ENCODE results near the gene EP400.

The EP400 gene

DNA sequence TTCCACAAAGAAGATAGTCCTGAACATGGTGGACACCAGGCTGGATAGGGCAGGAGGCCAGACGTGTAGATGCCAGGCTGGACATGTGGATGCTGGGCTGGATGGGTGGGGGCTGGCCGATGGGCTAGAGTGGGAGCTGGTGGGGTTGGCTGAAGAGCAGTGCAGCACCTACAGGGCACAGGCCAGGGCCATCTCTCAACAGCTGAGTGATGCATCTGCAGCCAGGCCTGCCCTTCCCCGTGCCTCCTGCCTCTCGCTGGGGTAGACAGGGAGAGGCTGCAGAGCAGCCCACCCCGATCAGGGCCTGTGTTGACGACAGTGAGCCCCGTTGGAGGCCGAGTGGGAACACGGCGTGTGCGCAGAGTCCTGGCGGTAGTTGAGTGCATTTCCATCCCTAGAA lies 39.3 kb downstream of the EP400 start:
- no peaks in the 10 kb centered on the region for H3K9me2 ChIP-seq (replicated peaks; ENCODE audit: insufficient read depth, low read length)
- H3K27ac ChIP-seq (ENCODE audit: low read depth, low read length) = no peak overlapping the region
- no peak for TF ChIP-seq EZH2phosphoT487 (conservative IDR thresholded peaks at IDR 0.05; ENCODE audit: low read length)
- no peaks in the 10 kb centered on the region for H3K27me3 ChIP-seq (ENCODE audit: low read length)
- H3K4me2 ChIP-seq (ENCODE audit: low read depth, low read length, poor library complexity, severe bottlenecking) = no peak overlapping the region
- H2AFZ ChIP-seq (ENCODE audit: low read depth, low read length, severe bottlenecking) = no peak overlapping the region
- no peaks in the 10 kb centered on the region for H3K79me2 ChIP-seq (ENCODE audit: insufficient read depth, low read length)
- no peak overlapping the region for H3K9ac ChIP-seq (ENCODE audit: low read length)
- H3K4me3 ChIP-seq (ENCODE audit: insufficient read depth, low read length, poor library complexity, severe bottlenecking) = no peak overlapping the region
- H3K36me3 ChIP-seq (ENCODE audit: low read length) = no peaks in the 10 kb centered on the region
- H4K20me1 ChIP-seq (ENCODE audit: low read depth, low read length) = no peaks in the 10 kb centered on the region
- H3F3A ChIP-seq (ENCODE audit: insufficient read depth) = no peaks in the 10 kb centered on the region
- no peaks in the 10 kb centered on the region for H3K9me3 ChIP-seq (ENCODE audit: insufficient read depth, low read length)

DNA sequence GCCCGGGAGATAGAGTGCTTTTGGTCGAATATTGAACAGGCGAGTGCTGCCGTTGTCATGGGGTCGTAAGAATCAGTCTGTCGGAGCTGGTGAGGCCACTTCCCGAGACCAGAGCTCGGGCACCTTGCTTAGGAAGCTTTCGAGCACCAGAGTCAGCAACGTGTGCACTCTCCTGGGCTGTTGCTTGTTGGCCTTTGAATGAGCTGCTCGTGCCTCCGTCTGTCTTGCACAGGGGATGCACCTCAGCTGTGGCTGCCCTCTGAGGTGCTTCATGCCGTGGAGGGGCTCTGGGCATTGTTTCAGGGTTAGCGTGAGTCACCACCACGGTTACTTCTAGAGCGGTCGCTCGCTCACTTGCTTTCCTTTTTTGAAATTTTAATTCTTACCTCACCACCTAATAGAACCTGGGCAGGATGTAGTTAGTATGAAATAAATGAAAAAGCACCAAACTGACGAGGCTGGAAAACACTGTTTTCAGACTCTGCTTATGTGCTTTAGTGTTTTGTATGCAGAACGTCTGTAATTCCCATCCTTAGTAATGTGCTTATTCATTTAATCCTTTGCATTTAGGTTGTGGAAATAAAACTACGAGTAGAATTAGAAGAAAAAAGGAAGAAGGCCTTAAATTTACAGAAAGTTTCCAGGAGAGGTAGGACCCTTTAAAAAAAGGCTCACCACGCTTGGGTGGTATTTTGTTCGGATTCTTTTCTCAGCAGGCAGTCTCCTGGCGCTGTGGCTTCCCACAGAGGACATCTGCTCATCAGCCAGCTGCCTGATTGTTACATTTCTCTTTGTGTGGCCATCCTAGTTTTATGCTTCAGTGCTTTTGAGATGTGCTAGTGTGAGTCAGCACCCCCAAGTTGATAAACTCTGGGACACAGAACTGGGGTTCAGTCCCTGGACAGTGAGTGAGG lies 40.6 kb downstream of the EP400 start:
- no peaks in the 10 kb centered on the region for H3K79me2 ChIP-seq (ENCODE audit: insufficient read depth, low read length)
- no peaks in the 10 kb centered on the region for H3F3A ChIP-seq (ENCODE audit: insufficient read depth)
- no peak overlapping the region for H3K4me2 ChIP-seq (ENCODE audit: low read depth, low read length, poor library complexity, severe bottlenecking)
- H3K9me2 ChIP-seq (replicated peaks; ENCODE audit: insufficient read depth, low read length) = no peaks in the 10 kb centered on the region
- H3K4me3 ChIP-seq (ENCODE audit: insufficient read depth, low read length, poor library complexity, severe bottlenecking) = no peak overlapping the region
- no peaks in the 10 kb centered on the region for H4K20me1 ChIP-seq (ENCODE audit: low read depth, low read length)
- H2AFZ ChIP-seq (ENCODE audit: low read depth, low read length, severe bottlenecking) = no peak overlapping the region
- no peak overlapping the region for H3K9ac ChIP-seq (ENCODE audit: low read length)
- no peaks in the 10 kb centered on the region for H3K27me3 ChIP-seq (ENCODE audit: low read length)
- H3K9me3 ChIP-seq (ENCODE audit: insufficient read depth, low read length) = no peaks in the 10 kb centered on the region
- TF ChIP-seq EZH2phosphoT487 (conservative IDR thresholded peaks at IDR 0.05; ENCODE audit: low read length) = no peak
- TF ChIP-seq, protein P1, sequence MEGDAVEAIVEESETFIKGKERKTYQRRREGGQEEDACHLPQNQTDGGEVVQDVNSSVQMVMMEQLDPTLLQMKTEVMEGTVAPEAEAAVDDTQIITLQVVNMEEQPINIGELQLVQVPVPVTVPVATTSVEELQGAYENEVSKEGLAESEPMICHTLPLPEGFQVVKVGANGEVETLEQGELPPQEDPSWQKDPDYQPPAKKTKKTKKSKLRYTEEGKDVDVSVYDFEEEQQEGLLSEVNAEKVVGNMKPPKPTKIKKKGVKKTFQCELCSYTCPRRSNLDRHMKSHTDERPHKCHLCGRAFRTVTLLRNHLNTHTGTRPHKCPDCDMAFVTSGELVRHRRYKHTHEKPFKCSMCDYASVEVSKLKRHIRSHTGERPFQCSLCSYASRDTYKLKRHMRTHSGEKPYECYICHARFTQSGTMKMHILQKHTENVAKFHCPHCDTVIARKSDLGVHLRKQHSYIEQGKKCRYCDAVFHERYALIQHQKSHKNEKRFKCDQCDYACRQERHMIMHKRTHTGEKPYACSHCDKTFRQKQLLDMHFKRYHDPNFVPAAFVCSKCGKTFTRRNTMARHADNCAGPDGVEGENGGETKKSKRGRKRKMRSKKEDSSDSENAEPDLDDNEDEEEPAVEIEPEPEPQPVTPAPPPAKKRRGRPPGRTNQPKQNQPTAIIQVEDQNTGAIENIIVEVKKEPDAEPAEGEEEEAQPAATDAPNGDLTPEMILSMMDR (IDR thresholded peaks at IDR 0.05; ENCODE audit: insufficient read depth, low read length, poor library complexity, severe bottlenecking) = no peak
- no peak overlapping the region for H3K27ac ChIP-seq (ENCODE audit: low read depth, low read length)
- peaks cover 4% of the 10 kb centered on the region; the same call in 1 of the 2 replicates for H3K36me3 ChIP-seq (ENCODE audit: low read length)

DNA sequence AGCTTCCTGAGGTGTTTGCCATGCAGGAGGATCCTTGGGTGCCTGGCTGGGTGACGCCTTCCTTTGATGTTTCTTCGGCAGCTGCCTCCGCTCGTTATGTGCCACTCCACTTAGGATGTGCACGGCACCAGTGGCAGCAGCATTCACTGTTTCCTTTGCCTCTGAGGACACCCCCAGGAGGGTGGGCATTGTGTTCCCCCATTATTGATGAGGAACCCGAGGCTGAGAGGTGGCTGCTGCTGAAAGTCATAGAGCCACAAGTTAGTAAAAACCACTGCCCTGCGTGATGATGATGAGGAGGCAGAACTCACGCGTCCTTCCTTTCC lies 41.2 kb downstream of the EP400 start:
- H3F3A ChIP-seq (ENCODE audit: insufficient read depth) = no peaks in the 10 kb centered on the region
- peaks cover 4% of the 10 kb centered on the region; the same call in 1 of the 2 replicates for H3K36me3 ChIP-seq (ENCODE audit: low read length)
- no peaks in the 10 kb centered on the region for H4K20me1 ChIP-seq (ENCODE audit: low read depth, low read length)
- no peak overlapping the region for H3K4me3 ChIP-seq (ENCODE audit: insufficient read depth, low read length, poor library complexity, severe bottlenecking)
- H3K27ac ChIP-seq (ENCODE audit: low read depth, low read length) = no peak overlapping the region
- H3K9ac ChIP-seq (ENCODE audit: low read length) = no peak overlapping the region
- no peak overlapping the region for H2AFZ ChIP-seq (ENCODE audit: low read depth, low read length, severe bottlenecking)
- H3K9me2 ChIP-seq (replicated peaks; ENCODE audit: insufficient read depth, low read length) = no peaks in the 10 kb centered on the region
- no peak overlapping the region for H3K4me2 ChIP-seq (ENCODE audit: low read depth, low read length, poor library complexity, severe bottlenecking)
- no peaks in the 10 kb centered on the region for H3K79me2 ChIP-seq (ENCODE audit: insufficient read depth, low read length)
- TF ChIP-seq, protein P1 (IDR thresholded peaks at IDR 0.05; ENCODE audit: insufficient read depth, low read length, poor library complexity, severe bottlenecking) = no peak
- no peak for TF ChIP-seq EZH2phosphoT487 (conservative IDR thresholded peaks at IDR 0.05; ENCODE audit: low read length)
- H3K9me3 ChIP-seq (ENCODE audit: insufficient read depth, low read length) = no peaks in the 10 kb centered on the region
- no peaks in the 10 kb centered on the region for H3K27me3 ChIP-seq (ENCODE audit: low read length)

DNA sequence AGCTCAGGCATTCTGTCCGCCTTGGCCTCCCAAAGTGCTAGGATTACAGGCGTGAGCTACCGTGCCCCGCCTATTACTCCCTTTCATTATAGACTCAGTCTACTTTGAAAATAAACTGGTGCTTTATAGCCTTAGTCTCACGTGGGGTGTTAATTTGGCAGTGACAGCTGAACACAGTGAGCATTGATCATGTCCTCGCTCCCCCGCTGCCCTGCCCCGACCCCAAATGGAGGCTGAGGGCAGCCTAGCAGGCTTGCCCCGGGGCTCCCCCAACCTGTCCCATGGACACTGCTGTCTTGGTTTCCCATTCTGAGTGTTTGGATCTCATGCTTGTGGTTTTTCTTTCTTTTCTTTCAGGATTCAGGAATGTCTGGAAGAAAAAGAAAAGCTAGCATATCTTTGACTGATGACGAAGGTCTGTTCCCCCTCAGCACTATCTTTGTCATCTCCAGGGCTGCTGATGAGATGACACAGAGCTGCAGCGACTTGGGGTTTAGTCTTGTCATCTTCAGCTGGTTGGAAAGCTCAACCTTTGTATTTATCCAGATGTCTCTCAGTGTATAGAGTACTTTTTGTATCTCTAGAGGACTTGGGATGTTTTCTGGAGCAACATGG lies 42.2 kb downstream of the EP400 start:
- H3K9me2 ChIP-seq (replicated peaks; ENCODE audit: insufficient read depth, low read length) = no peaks in the 10 kb centered on the region
- H3K9me3 ChIP-seq (ENCODE audit: insufficient read depth, low read length) = no peaks in the 10 kb centered on the region
- no peak for TF ChIP-seq EZH2phosphoT487 (conservative IDR thresholded peaks at IDR 0.05; ENCODE audit: low read length)
- TF ChIP-seq, protein P1 (IDR thresholded peaks at IDR 0.05; ENCODE audit: insufficient read depth, low read length, poor library complexity, severe bottlenecking) = no peak
- H3K79me2 ChIP-seq (ENCODE audit: insufficient read depth, low read length) = no peaks in the 10 kb centered on the region
- H3K27me3 ChIP-seq (ENCODE audit: low read length) = no peaks in the 10 kb centered on the region
- no peak overlapping the region for H3K9ac ChIP-seq (ENCODE audit: low read length)
- H3K4me3 ChIP-seq (ENCODE audit: insufficient read depth, low read length, poor library complexity, severe bottlenecking) = no peak overlapping the region
- H2AFZ ChIP-seq (ENCODE audit: low read depth, low read length, severe bottlenecking) = no peak overlapping the region
- H4K20me1 ChIP-seq (ENCODE audit: low read depth, low read length) = no peaks in the 10 kb centered on the region
- no peaks in the 10 kb centered on the region for H3F3A ChIP-seq (ENCODE audit: insufficient read depth)
- H3K27ac ChIP-seq (ENCODE audit: low read depth, low read length) = no peak overlapping the region
- H3K36me3 ChIP-seq (ENCODE audit: low read length) = peaks cover 7% of the 10 kb centered on the region; the same call in 1 of the 2 replicates
- no peak overlapping the region for H3K4me2 ChIP-seq (ENCODE audit: low read depth, low read length, poor library complexity, severe bottlenecking)
